Right atrium auricular region (tissue), 2 donors: ENCODE results near the gene PCMT1. TPM values are rescaled to one million over a fixed set of nuclear protein-coding genes. Genes with fewer than 3 reads are reported as not detected.

Experiments used
- DNase-seq: peaks from one replicate; pipeline ENCODE4 v3.0.0-alpha.2; 2019; ENCODE audit warnings: low spot score
- H3K27ac ChIP-seq, 2 donors: fragments of 200-600 bp; sonication (generic); 1 replicate in 1 of 2; 2 replicates in 1 of 2; pipeline ENCODE4 v1.5.1; 2016 to 2019
- H3K27me3 ChIP-seq, 2 donors: fragments of 200-600 bp; sonication (generic); one replicate each; pipeline versions ENCODE4 v1.5.1 to v1.6.0; 2017 to 2019
- H3K36me3 ChIP-seq: fragments of 200-600 bp; sonication (generic); one replicate; pipeline ENCODE4 v1.5.1; 2016
- H3K4me1 ChIP-seq, 2 donors: fragments of 200-600 bp; sonication (generic); one replicate each; pipeline versions ENCODE4 v1.5.1 to v1.6.0; 2017 to 2019
- H3K4me3 ChIP-seq, 2 donors: fragments of 200-600 bp; sonication (generic); 1 replicate in 1 of 2; 2 replicates in 1 of 2; pipeline ENCODE4 v1.5.1; 2017 to 2019; ENCODE audit warnings: mild to moderate bottlenecking in 1 of 2, moderate library complexity in 1 of 2
- H3K9me3 ChIP-seq, 2 donors: fragments of 200-600 bp; sonication (generic); one replicate each; pipeline ENCODE4 v1.5.1; 2019
- total RNA-seq, 2 donors: library from RNA; depleted of rRNA; stranded (reverse); fragments of >200 nt; gene quantifications; one replicate each; pipeline ENCODE4 v1.1.0, GENCODE V29; 2016
- TF ChIP-seq, protein P1 (sequence below), 2 donors: fragments of 200-600 bp; sonication (generic); IDR thresholded peaks; one replicate each; pipeline ENCODE4 v1.5.1; 2019; ENCODE audit warnings: antibody characterized with exemption in 2 of 2

PCMT1 gene
- total RNA-seq, 2 donors from 2014 or later = 99.8 to 106 TPM

DNA sequence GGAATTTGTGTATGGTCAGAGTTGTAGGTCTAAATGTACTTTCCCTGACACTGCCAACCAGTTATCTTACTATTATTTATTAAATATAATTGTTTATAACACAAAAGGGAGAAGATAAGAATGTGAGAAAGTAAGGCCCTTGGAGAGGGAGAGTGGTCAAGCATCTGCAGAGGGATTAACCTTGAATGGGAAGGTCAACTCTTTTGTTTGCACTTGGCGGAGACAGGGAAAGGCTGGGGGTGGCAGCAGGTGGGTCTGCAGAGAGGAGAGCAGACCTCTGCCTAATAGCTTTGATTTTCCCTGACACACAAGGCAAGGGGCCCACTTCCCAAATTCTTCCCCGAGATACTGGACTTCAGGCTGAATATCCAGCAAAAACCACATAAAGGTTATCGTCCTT, 110.4 kb downstream of the PCMT1 start:
- Histone ChIP-seq H3K27me3 (no peaks in the 10 kb centered on the region), H3K9me3 (no peaks in the 10 kb centered on the region), H3K36me3 (no peaks in the 10 kb centered on the region), H3K4me3 (no peak overlapping the region), H3K27ac (no peak overlapping the region), H3K4me1 (peaks cover 0 to 12% of the 10 kb centered on the region in 2 donors)
- DNase-seq = no peak
- TF ChIP-seq, protein P1, sequence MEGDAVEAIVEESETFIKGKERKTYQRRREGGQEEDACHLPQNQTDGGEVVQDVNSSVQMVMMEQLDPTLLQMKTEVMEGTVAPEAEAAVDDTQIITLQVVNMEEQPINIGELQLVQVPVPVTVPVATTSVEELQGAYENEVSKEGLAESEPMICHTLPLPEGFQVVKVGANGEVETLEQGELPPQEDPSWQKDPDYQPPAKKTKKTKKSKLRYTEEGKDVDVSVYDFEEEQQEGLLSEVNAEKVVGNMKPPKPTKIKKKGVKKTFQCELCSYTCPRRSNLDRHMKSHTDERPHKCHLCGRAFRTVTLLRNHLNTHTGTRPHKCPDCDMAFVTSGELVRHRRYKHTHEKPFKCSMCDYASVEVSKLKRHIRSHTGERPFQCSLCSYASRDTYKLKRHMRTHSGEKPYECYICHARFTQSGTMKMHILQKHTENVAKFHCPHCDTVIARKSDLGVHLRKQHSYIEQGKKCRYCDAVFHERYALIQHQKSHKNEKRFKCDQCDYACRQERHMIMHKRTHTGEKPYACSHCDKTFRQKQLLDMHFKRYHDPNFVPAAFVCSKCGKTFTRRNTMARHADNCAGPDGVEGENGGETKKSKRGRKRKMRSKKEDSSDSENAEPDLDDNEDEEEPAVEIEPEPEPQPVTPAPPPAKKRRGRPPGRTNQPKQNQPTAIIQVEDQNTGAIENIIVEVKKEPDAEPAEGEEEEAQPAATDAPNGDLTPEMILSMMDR (IDR thresholded peaks at IDR 0.05) = no peak

GRCh38 chr6:149860513-149860833, 110.9 kb downstream of the PCMT1 start:
- no peak for DNase-seq
- Histone ChIP-seq H3K4me1 (peaks cover 0 to 14% of the 10 kb centered on the region in 2 donors), H3K4me3 (no peak overlapping the region), H3K27me3 (no peaks in the 10 kb centered on the region), H3K9me3 (no peaks in the 10 kb centered on the region), H3K36me3 (no peaks in the 10 kb centered on the region), H3K27ac (no peak overlapping the region)
- TF ChIP-seq, protein P1 (IDR thresholded peaks at IDR 0.05) = no peak

Other genes starting within 250 kb of the PCMT1 start
- gene PPIL4, start 203.7 kb upstream of the PCMT1 start, total RNA-seq = 10 to 100 TPM; 14.6 to 17.0 TPM
- 10 to 100 TPM; 45.5 to 54.9 TPM for gene GINM1, start 183.4 kb upstream of the PCMT1 start, total RNA-seq
- 10 to 100 TPM; 11.2 to 15.9 TPM for gene KATNA1, start 101.0 kb upstream of the PCMT1 start, total RNA-seq
- 10 to 100 TPM; 10.5 to 13.7 TPM for gene LATS1, start 31.6 kb upstream of the PCMT1 start, total RNA-seq
- 10 to 100 TPM; 10.8 to 13.3 TPM for gene NUP43, start 3.2 kb upstream of the PCMT1 start, total RNA-seq
- 10 to 100 TPM; 17.0 to 25.7 TPM for gene LRP11, start 114.6 kb downstream of the PCMT1 start, total RNA-seq
- gene RAET1E, start 148.4 kb downstream of the PCMT1 start, total RNA-seq = 1 to 10 TPM in 1 of 2 donors, under 1 TPM in 1; 0.52 to 4.3 TPM
- 1 to 10 TPM; 1.5 to 1.6 TPM for gene RAET1G, start 173.4 kb downstream of the PCMT1 start, total RNA-seq
- 1 to 10 TPM in 1 of 2 donors, under 1 TPM in 1; 0.82 to 2.4 TPM for gene ULBP2, start 192.3 kb downstream of the PCMT1 start, total RNA-seq
- under 1 TPM; 0.11 to 0.31 TPM for gene ULBP1, start 214.2 kb downstream of the PCMT1 start, total RNA-seq